WERI-Rb-1 (cell line): ENCODE data around the gene NDUFA7.
"Not testable (repeated sequence)": the region's sequence is repeated elsewhere in the genome, so short reads cannot be mapped to it uniquely, and the experiment has no call there.

Experiments
- DNase-seq: peaks from one replicate; pipeline ENCODE4 v3.0.0-alpha.2; 2020
- H3K27ac ChIP-seq: fragments of 250-450 bp; sonication (Bioruptor Pico); 2 replicates; pipeline ENCODE4 v1.5.1; 2020; ENCODE audit warnings: mild to moderate bottlenecking, moderate library complexity
- H3K27me3 ChIP-seq: fragments of 250-450 bp; sonication (Bioruptor Pico); 2 replicates; pipeline ENCODE4 v1.5.1; 2021; ENCODE audit warnings: mild to moderate bottlenecking, low read depth, moderate library complexity; ENCODE audit not compliant: insufficient read depth, severe bottlenecking
- H3K36me3 ChIP-seq: fragments of 250-450 bp; sonication (Bioruptor Pico); 2 replicates; pipeline ENCODE4 v1.5.1; 2020; ENCODE audit warnings: mild to moderate bottlenecking, moderate library complexity
- H3K4me3 ChIP-seq: 2 replicates; pipeline ENCODE4 v1.5.1; 2011; ENCODE audit warnings: low read depth, mild to moderate bottlenecking, control low read depth, low read length
- H3K9me3 ChIP-seq: fragments of 250-450 bp; sonication (Bioruptor Pico); 2 replicates; pipeline ENCODE4 v1.5.1; 2021; ENCODE audit warnings: mild to moderate bottlenecking, moderate library complexity; ENCODE audit not compliant: severe bottlenecking
- CTCF ChIP-seq: IDR thresholded peaks from 2 replicates; pipeline ENCODE4 v1.5.1; 2011; ENCODE audit warnings: low read depth, mild to moderate bottlenecking, control low read depth, inconsistent platforms, low read length

Gene NDUFA7

GRCh38 chr19:8269724-8270123, 51.5 kb downstream of the NDUFA7 start:
- H3K9me3 ChIP-seq: no peaks in the 10 kb centered on the region
- no peaks in the 10 kb centered on the region for H3K27me3 ChIP-seq
- no peak overlapping the region for H3K27ac ChIP-seq
- TF ChIP-seq CTCF: no peak
- DNase-seq: no peak
- no peak overlapping the region for H3K4me3 ChIP-seq
- H3K36me3 ChIP-seq: no peaks in the 10 kb centered on the region

GRCh38 chr19:8265872-8266271, 55.3 kb downstream of the NDUFA7 start:
- H3K9me3 ChIP-seq: no peaks in the 10 kb centered on the region
- no peaks in the 10 kb centered on the region; the same call in none of the 2 replicates for H3K36me3 ChIP-seq
- H3K27me3 ChIP-seq: no peaks in the 10 kb centered on the region
- no peak for DNase-seq
- TF ChIP-seq CTCF: no peak
- no peak overlapping the region for H3K4me3 ChIP-seq
- H3K27ac ChIP-seq: no peak overlapping the region

- H3K9me3 ChIP-seq, H3K36me3 ChIP-seq, H3K27ac ChIP-seq, H3K4me3 ChIP-seq, H3K27me3 ChIP-seq, DNase-seq: not testable (repeated sequence)
These were observed 56.9 kb downstream of the NDUFA7 start for GRCh38 chr19:8264248-8264647.

- Histone ChIP-seq H3K4me3 (no peak overlapping the region), H3K36me3 (peaks cover 14% of the 10 kb centered on the region), H3K27me3 (no peaks in the 10 kb centered on the region), H3K9me3 (no peaks in the 10 kb centered on the region), H3K27ac (no peak overlapping the region)
- no peak for TF ChIP-seq CTCF
- DNase-seq: no peak
These were observed 58.7 kb downstream of the NDUFA7 start for GRCh38 chr19:8262431-8262830.

GRCh38 chr19:8261881-8262280, 59.3 kb downstream of the NDUFA7 start:
- no peak for DNase-seq
- Histone ChIP-seq H3K4me3 (no peak overlapping the region), H3K9me3 (no peaks in the 10 kb centered on the region), H3K27ac (no peak overlapping the region), H3K36me3 (peaks cover 17% of the 10 kb centered on the region), H3K27me3 (no peaks in the 10 kb centered on the region)
- TF ChIP-seq CTCF: no peak

GRCh38 chr19:8261347-8261746, 59.8 kb downstream of the NDUFA7 start:
- H3K9me3 ChIP-seq: no peaks in the 10 kb centered on the region
- H3K36me3 ChIP-seq: peaks cover 22% of the 10 kb centered on the region
- no peak for TF ChIP-seq CTCF
- H3K4me3 ChIP-seq: no peak overlapping the region
- DNase-seq: no peak
- no peak overlapping the region for H3K27ac ChIP-seq
- H3K27me3 ChIP-seq: no peaks in the 10 kb centered on the region
